ENCODE measurements around the gene AMBP. TPM values are rescaled to one million over a fixed set of nuclear protein-coding genes. Genes with fewer than 3 reads are reported as not detected.
A peak's percentile ranks its signal among the peaks of the same experiment; 100 is the strongest.

AMBP gene
- total and polyA plus RNA-seq, 2 of the 13 experiments (the other 11 are each of a cell fraction or from before 2014, with no cell fraction given), result 1,510 to 2,580 TPM

DNA sequence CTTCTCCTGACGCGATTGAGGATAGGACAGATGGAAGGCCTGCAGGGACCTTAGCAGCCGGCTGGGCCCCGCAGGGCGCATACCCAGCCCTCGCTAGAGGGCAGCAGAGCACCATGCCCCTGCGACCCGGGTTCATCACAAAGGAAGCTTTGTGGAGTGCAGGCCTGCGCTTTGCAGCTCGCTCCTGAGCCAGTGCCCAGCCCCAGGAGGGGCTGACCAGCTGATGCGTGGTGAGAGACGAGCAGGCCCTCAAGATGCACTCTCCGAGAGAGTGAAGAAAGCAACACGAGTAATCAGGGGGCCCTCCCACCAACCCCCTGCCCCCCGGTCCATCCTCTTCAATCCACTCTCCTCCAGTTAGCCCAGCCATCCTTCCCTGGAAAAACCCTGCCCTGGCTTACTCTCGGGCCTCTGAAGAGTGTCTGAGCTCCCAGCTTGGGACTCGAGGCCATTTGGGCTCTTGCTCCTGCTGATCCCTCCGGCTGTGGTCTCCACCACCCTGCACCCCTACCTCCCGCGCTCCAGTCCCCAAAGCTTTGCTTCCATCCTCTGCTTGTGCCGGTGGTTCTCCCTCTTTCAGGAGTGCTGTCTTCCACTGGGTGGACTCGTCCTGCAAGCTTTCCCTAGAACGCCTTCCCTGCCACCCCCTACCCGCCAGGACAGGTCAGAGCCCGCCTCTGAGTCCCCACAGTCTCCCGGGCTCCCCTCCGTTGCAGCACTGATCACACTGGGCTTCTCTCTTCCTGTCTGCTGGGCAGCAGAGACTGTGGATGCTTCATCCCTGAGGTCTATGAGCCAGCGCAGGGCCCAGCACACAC is 30.1 kb upstream of the AMBP start (continued):
- TF ChIP-seq FOXP4 (CRISPR knock-in tag; IDR thresholded peaks at IDR 0.05), result peak; percentile 66; the same call in 1 of the 2 replicates
- TF ChIP-seq ZNF724P (CRISPR knock-in tag; IDR thresholded peaks at IDR 0.05; ENCODE audit: borderline replicate concordance), result no peak
- TF ChIP-seq KLF9 (CRISPR knock-in tag; IDR thresholded peaks at IDR 0.05; ENCODE audit: low read depth), result no peak
- TF ChIP-seq, protein P1, sequence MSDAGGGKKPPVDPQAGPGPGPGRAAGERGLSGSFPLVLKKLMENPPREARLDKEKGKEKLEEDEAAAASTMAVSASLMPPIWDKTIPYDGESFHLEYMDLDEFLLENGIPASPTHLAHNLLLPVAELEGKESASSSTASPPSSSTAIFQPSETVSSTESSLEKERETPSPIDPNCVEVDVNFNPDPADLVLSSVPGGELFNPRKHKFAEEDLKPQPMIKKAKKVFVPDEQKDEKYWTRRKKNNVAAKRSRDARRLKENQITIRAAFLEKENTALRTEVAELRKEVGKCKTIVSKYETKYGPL (CRISPR knock-in tag; IDR thresholded peaks at IDR 0.05), result no peak
- no peak for TF ChIP-seq ZNF329 (CRISPR knock-in tag; IDR thresholded peaks at IDR 0.05; ENCODE audit: low read depth)
- no peak for TF ChIP-seq ZNF703 (CRISPR knock-in tag; IDR thresholded peaks at IDR 0.05; ENCODE audit: borderline replicate concordance)
- TF ChIP-seq ZNF546 (CRISPR knock-in tag; conservative IDR thresholded peaks at IDR 0.05), result no peak
- TF ChIP-seq, protein P2, sequence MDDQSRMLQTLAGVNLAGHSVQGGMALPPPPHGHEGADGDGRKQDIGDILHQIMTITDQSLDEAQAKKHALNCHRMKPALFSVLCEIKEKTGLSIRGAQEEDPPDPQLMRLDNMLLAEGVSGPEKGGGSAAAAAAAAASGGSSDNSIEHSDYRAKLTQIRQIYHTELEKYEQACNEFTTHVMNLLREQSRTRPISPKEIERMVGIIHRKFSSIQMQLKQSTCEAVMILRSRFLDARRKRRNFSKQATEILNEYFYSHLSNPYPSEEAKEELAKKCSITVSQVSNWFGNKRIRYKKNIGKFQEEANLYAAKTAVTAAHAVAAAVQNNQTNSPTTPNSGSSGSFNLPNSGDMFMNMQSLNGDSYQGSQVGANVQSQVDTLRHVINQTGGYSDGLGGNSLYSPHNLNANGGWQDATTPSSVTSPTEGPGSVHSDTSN (CRISPR knock-in tag; IDR thresholded peaks at IDR 0.05; ENCODE audit: borderline replicate concordance), result no peak
- TF ChIP-seq ATF5 (CRISPR knock-in tag; IDR thresholded peaks at IDR 0.05; ENCODE audit: low read depth), result no peak
- TF ChIP-seq ZFP90 (CRISPR knock-in tag; IDR thresholded peaks at IDR 0.05; ENCODE audit: borderline replicate concordance), result peak; percentile 81; the same call in 1 of the 2 replicates
- 0 out of 2 replicates have a peak, but pooled peaks have one; percentile 55 for TF ChIP-seq ZFP36L2 (CRISPR knock-in tag; IDR thresholded peaks at IDR 0.05)
- TF ChIP-seq ZNF792 (CRISPR knock-in tag; IDR thresholded peaks at IDR 0.05), result 0 out of 2 replicates have a peak, but pooled peaks have one; percentile 50
- 0 out of 2 replicates have a peak, but pooled peaks have one; percentile 27 for TF ChIP-seq NFKBIZ (CRISPR knock-in tag; IDR thresholded peaks at IDR 0.05)
- TF ChIP-seq ZFY (CRISPR knock-in tag; IDR thresholded peaks at IDR 0.05), result peak; percentile 76
- TF ChIP-seq, protein P3, sequence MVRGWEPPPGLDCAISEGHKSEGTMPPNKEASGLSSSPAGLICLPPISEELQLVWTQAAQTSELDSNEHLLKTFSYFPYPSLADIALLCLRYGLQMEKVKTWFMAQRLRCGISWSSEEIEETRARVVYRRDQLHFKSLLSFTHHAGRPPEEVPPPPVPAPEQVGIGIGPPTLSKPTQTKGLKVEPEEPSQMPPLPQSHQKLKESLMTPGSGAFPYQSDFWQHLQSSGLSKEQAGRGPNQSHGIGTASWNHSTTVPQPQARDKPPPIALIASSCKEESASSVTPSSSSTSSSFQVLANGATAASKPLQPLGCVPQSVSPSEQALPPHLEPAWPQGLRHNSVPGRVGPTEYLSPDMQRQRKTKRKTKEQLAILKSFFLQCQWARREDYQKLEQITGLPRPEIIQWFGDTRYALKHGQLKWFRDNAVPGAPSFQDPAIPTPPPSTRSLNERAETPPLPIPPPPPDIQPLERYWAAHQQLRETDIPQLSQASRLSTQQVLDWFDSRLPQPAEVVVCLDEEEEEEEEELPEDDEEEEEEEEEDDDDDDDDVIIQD (CRISPR knock-in tag; IDR thresholded peaks at IDR 0.05; ENCODE audit: low read depth), result no peak
- no peak for TF ChIP-seq BATF2 (CRISPR knock-in tag; IDR thresholded peaks at IDR 0.05)
- TF ChIP-seq MIER3 (CRISPR knock-in tag; IDR thresholded peaks at IDR 0.05; ENCODE audit: borderline replicate concordance), result peak; percentile 42; the same call in 1 of the 2 replicates
- TF ChIP-seq ZBTB2 (CRISPR knock-in tag; IDR thresholded peaks at IDR 0.05; ENCODE audit: low read depth), result no peak
- TF ChIP-seq ATM (IDR thresholded peaks at IDR 0.05; ENCODE audit: borderline replicate concordance), result no peak
